GM21447 (cell line): ENCODE data around the gene ZNRF3.
A peak's percentile ranks its signal among the peaks of the same experiment; 100 is the strongest.

Source experiments
- ATAC-seq: cut with Tn5 transposase; IDR thresholded peaks from one replicate; pipeline ENCODE4 v1.9.1; 2021; ENCODE audit not compliant: unreplicated experiment

The ZNRF3 gene

GRCh38 chr22:28950617-28951411 lies 67.4 kb downstream of the ZNRF3 start:
- no peak for ATAC-seq

- no peak for ATAC-seq
Observed at GRCh38 chr22:28951530-28951929, 68.2 kb downstream of the ZNRF3 start.

- ATAC-seq: no peak
Observed at GRCh38 chr22:28951969-28952521, 68.7 kb downstream of the ZNRF3 start.

- no peak for ATAC-seq
Observed at GRCh38 chr22:28952857-28953256, 69.5 kb downstream of the ZNRF3 start.

DNA sequence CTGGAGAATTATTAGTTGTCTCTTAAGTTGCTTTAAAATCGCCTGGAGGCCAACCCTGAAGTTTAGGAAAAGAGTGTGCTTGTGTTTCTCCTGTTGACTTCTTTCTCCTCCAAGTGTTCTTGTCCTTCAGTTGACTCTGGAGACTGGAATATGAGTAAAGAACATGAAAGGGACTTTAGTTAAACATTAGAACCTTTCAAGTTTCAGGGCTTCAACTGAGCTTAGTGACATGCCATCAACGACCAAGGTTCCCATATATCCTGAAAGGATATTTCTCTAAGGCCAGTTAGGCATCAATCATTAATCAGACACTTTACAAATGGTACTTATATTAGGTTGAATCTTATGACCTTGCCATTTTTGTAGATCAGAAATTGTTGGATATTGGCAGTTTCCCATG lies 70.0 kb downstream of the ZNRF3 start:
- ATAC-seq: no peak

DNA sequence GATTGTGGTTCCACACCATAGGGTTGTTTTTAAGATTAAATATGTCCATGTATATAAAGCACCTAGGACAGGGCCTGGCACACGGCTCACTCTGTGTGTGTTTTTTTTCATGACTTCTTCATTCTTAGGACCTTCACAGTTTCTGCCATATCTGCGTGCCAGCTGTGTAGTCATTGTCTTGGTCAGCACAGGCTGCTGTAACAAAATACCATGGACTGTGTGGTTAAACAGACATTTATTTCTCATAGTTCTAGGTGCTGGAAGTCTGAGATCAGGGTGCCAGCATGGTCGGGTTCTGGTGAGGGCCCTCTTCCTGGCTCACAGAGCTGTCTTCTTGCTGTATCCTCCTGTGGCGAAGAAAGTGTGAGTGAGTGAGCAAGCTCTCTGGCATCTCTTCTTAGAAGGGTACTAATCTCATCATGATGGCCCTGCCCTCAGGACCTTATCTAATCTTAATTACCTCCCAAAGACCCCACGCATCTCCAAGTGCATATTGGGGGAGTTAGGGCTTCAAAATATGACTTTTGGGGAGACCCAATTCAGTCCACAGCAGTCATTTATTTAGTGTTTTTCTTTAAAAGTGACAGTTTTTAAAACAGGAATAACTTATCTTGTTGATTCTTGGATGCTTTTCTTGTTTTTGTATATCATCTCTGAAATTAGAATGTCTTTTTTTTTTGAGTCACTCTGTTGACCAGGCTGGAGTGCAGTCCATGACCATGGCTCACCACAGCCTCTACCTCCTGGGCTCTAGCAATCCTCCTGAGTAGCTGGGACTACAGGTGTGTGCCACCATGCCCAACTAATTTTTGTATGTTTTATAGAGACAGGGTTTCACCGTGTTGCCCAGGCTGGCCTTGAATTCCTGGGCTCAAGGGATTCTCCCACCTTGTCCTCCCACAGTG lies 70.9 kb downstream of the ZNRF3 start:
- ATAC-seq: no peak

DNA sequence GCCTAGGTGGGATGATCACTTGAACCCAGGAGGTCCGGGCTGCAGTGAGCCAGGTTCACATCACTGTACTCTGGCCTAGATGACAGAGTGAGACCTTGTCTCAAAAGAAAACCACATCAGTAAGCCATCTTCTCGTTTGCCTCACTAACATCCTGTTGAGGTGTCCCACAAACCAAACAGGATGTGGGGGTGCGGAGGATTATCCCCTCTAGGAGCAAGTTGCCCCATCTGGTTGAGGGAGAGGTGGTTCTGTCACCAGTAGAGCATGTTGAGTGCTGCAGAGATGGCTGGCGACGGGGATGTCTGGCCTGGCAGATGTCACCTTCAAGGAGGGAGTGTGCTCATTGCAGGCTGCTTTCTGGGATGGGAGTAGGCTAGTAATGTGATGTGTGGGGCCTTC lies 72.4 kb downstream of the ZNRF3 start:
- peak; percentile 73 for ATAC-seq

GRCh38 chr22:28956506-28956905 lies 73.1 kb downstream of the ZNRF3 start:
- ATAC-seq: no peak

DNA sequence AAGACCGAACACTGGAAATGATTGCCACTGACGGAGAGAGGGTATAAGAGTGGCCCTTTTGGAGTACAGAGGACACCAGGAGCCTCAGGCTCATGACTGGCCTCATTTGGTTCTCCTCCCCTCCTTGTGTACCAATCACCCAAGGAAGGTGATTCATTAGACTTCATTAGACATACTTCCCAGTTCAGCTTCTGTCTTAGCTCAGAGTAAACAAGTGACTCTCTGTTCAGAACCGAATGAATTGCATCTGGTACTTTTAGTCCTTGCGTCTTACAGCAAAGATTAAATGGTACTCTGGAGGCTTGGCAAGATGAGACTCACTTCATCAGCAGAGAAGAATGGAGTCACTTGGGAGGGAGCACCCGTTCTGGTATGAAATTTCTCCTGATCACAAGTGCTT lies 75.2 kb downstream of the ZNRF3 start:
- no peak for ATAC-seq

DNA sequence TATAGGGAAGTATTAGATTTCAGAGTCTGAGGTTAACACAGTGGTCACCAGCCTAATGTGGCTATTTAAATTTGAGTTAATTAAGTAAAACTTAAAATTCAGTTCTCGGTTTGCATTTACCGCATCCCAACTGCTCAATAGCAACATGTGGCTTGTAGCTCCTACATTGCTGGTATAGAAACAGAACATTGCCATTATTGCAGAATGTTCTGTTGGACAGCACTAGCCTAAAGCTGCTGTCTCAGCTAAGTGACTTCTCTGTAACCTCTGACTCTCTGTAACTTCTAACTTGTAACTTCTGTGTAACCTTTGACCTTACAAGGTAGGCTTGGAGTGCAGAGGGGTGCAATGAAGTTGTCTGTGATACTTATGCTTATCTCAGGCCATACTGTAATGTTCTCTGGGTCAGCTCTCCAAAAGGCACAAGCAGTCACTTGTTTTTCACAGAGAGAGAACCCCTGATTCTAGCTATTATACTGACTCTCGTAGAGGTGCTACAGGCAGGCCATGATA lies 78.7 kb downstream of the ZNRF3 start:
- no peak for ATAC-seq

GRCh38 chr22:28963362-28963761 lies 80.0 kb downstream of the ZNRF3 start:
- ATAC-seq: no peak

DNA sequence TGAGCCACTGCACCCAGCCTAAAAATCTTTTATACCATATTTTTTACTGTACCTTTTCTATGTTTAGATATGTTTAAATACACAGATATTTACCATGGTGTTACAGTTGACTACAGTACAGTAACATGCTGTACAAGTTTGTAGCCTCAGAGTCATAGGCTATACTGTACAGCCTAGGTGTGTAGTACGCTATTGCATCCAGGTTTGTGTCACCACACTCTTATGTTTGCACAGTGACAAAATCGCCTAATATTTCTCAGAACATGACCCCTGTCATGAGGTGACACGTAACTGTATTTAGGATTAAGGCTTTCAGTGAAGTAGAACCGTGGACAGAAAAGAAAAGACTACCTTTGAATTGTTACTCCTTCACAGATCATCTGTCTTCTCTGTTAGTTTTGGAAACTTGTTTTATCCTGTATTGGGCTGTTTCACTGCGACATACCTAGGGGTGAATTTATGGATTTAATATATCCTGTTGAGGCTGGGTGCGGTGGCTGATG lies 83.8 kb downstream of the ZNRF3 start:
- ATAC-seq: no peak

- no peak for ATAC-seq
Observed at GRCh38 chr22:28967969-28968368, 84.6 kb downstream of the ZNRF3 start.

DNA sequence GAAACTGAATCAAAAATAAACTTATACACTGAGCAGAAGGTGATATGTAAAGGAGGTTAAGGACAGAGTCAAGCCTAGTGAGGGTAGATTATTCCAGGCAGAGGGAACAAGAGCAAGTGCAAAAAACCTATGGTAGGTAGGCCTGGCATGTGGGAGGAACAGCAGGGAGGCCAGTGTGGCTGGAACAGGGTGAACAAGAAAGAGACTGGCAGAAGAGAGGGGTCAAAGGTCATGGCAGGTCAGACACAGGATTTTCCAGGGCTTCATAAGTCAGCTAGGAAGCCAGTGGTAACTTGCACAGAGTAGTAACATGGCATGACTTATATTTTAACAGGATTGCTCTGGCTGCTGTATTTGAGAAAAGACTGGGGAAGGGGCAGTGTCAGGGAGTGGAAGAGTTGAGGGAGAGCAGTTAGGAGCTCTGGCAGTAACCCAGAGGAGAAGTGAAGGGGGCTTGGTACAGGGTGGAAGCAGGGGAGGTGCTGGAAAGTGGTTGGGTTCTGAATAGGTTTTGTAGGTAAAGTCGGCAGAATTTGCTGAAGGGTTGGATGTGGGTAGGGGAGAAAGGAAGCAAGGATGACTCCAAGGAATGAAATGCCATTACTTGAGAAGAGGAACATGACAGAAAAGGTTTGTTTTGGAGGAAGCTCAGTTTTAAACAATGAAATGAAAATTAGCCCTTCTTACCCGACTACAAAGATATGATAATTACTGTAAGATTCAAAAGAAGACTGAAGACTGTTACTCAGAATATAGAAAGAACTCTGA lies 86.2 kb downstream of the ZNRF3 start:
- no peak for ATAC-seq

DNA sequence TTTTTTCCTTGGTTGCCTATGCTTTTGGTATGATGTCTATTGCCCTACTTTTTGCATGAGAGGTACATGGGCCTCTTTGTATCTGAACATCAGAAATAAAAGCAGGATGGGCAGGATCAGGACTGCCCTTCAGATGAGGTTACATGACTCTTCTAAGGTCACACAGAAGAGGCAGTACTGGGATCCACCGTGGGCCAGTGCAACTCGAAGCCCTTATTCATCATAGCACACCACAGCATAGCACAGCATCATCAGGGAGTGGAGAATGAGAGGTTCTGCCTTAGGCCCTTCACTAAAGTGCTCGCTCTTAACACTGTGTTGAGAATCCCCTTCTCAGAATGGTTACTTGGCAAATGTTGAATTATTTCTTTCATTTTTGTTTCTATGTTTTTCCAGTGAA lies 90.0 kb downstream of the ZNRF3 start:
- ATAC-seq: no peak

GRCh38 chr22:28977060-28977459 lies 93.7 kb downstream of the ZNRF3 start:
- no peak for ATAC-seq

DNA sequence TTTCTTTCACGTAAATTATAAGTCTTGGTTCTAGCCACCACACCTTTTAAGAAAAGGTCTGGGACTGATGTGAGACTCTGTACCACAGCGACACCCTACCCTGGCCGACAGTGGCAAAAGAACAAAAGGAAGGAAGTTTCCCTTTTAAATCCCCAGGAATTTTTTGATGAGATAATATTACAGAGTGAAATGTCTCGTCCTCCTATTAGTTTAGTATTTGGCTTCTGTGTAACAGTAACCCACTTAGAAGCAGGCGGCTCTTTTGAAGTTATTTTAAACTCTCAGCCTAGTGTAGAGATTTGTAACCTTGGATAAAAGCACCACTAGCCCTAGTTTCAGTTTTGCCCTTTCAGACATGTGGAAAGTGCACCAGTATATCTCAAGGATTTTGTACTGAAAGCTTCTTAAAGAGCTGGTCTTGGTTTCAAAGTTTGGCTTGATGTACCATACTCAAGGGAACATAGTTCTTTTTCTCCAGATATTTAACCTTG lies 94.2 kb downstream of the ZNRF3 start:
- ATAC-seq: no peak

DNA sequence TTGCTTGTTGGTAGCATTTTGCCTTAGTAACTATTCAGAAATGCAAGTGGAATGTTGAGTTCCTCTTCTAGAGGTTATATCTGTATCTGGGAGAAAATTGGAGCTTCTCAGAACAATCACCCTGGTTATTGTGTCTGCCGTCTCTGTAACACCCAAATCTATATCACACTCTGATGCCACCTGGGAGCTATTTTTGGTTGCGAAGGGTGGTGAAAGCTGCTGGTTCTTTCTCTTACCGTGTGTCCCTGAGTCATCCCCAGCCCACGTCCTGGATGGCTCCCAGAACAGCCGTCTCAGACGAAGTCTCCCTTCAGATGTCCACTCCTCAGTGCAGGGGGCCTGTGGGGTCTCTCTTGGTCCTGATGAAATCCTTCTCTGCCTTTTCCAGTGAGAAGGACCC lies 94.8 kb downstream of the ZNRF3 start:
- no peak for ATAC-seq

DNA sequence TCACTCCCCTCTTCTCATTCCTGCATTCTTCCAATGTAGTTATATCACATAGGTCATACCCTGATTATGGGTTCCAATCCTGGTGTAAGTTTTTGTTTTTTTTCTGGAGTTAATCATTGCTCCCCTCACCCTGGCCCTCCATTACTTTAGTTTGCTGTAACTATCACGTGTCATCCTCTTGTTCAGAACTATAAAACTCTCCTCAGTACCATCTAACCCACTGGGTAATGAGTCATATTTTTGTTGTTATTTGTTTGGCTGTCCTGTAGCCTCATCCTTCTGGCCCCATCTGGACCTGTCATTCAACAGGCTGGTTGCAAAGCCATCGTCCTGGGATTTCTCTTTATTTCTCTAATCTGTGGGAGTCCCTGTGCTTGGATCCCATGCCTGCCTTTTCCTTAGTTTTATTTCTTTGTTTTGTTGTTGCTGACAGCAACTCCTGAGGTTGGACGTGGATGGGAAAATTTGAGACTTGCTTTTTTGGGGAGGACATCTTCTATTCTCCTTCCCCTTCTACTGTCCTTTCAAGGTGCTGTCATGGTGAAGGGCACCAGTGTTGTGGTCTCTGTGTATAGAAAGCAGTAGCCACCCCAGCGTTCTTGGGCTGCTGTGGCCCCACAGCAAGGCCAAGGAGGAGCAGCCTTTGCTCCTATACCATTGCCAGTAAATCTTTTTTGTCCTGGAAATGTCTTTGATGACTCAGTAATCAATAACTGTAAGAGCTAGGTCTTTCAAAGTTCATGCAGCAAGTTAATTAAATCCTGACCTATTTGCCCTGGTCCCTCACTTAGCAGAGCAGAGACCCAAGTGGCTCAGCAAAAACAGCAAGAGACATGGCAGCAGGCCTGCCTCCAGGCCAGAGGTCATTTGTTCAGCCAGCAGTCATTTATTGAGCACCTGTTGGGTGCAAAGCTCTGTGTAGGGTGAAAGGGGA lies 95.8 kb downstream of the ZNRF3 start:
- no peak for ATAC-seq
